Mucosa of descending colon (tissue), 3 donors: ENCODE measurements around the gene FRMD4A. TPM values are rescaled to one million over a fixed set of nuclear protein-coding genes. Genes with fewer than 3 reads are reported as not detected.

Experiments used
- ATAC-seq: fragments of 200-7000 bp; cut with Tn5 transposase; one replicate; pipeline ENCODE4 v1.9.1; 2020; ENCODE audit warnings: mild to moderate bottlenecking, moderate library complexity
- DNase-seq, 3 donors: peaks; one replicate each; pipeline ENCODE4 v3.0.0-alpha.2; 2020
- H3K36me3 ChIP-seq: fragments of 200-600 bp; one replicate; pipeline ENCODE4 v1.8.0; 2021; ENCODE audit warnings: low read depth, mild to moderate bottlenecking
- H3K4me1 ChIP-seq: fragments of 200-600 bp; one replicate; pipeline ENCODE4 v1.8.0; 2021; ENCODE audit warnings: low read depth, mild to moderate bottlenecking
- H3K4me3 ChIP-seq: fragments of 200-600 bp; one replicate; pipeline ENCODE4 v1.8.0; 2021; ENCODE audit warnings: mild to moderate bottlenecking
- H3K9me3 ChIP-seq: fragments of 200-600 bp; one replicate; pipeline ENCODE4 v1.8.0; 2021; ENCODE audit warnings: mild to moderate bottlenecking
- CTCF ChIP-seq: fragments of 200-600 bp; IDR thresholded peaks from one replicate; pipeline ENCODE4 v1.8.0; 2022; ENCODE audit warnings: antibody characterized with exemption, mild to moderate bottlenecking
- intact Hi-C, 2 donors: fragments of 100-400 bp; cut with DNase I in 1 of 2; cut with micrococcal nuclease in 1 of 2; formaldehyde crosslinking; loops; one replicate each; pipeline versions ENCODE4 v1.11.0 to v1.11.1; 2022; cut with DNase I, micrococcal nuclease
- total RNA-seq, 3 donors: library from RNA; stranded (reverse); fragmentation: NEBNext Ultra II Directional in 2 of 3; extraction: Animal tissue kit (Norgen Biotek cat#: 25700) in 2 of 3; gene quantifications; one replicate each; pipeline versions ENCODE4 v1.2.1 to v1.2.4, GENCODE V29; 2021 to 2023
- donor health status: DM: no; HTN: no; CAD: no; lungs with moderate emphysema.
- donor health status: DM: no; HTN: no; CAD: no.
- donor health status: DM: no; HTN: yes; CAD: no.

The FRMD4A gene
- total RNA-seq, 3 donors from 2014 or later: 9.8 to 40.6 (median 17.2) TPM

- intact Hi-C loops: no loop called here
- no peak for ATAC-seq
- Histone ChIP-seq H3K36me3 (no peaks in the 10 kb centered on the region), H3K9me3 (no peaks in the 10 kb centered on the region), H3K4me1 (no peaks in the 10 kb centered on the region), H3K4me3 (no peak overlapping the region)
- DNase-seq: no peak
- no peak for TF ChIP-seq CTCF
Measured at GRCh38 chr10:13743963-13744362, 586.8 kb downstream of the FRMD4A start.

- no peaks in the 10 kb centered on the region for H3K36me3 ChIP-seq
- TF ChIP-seq CTCF: no peak
- ATAC-seq: no peak
Measured at GRCh38 chr10:13743101-13743693, 587.5 kb downstream of the FRMD4A start.

GRCh38 chr10:13741438-13741837, 589.3 kb downstream of the FRMD4A start:
- H3K9me3 ChIP-seq: no peaks in the 10 kb centered on the region
- ATAC-seq (no peak), DNase-seq (no peak)
- intact Hi-C loops: no loop called here
- H3K4me3 ChIP-seq: no peak overlapping the region
- no peaks in the 10 kb centered on the region for H3K36me3 ChIP-seq
- no peak for TF ChIP-seq CTCF
- no peaks in the 10 kb centered on the region for H3K4me1 ChIP-seq

More at GRCh38 chr10:13743101-13743693, 587.5 kb downstream of the FRMD4A start:
- no peak overlapping the region for H3K4me3 ChIP-seq
- no peaks in the 10 kb centered on the region for H3K9me3 ChIP-seq
- intact Hi-C loops: no loop called here
- H3K4me1 ChIP-seq: no peaks in the 10 kb centered on the region
- no peak for DNase-seq

GRCh38 chr10:13740461-13740860, 590.3 kb downstream of the FRMD4A start:
- intact Hi-C loops: no loop called here
- no peak for ATAC-seq
- no peak for DNase-seq
- Histone ChIP-seq H3K4me3 (no peak overlapping the region), H3K36me3 (no peaks in the 10 kb centered on the region), H3K4me1 (no peaks in the 10 kb centered on the region), H3K9me3 (no peaks in the 10 kb centered on the region)
- no peak for TF ChIP-seq CTCF

GRCh38 chr10:13739183-13739582, 591.5 kb downstream of the FRMD4A start:
- H3K4me1 ChIP-seq: no peaks in the 10 kb centered on the region
- no peaks in the 10 kb centered on the region for H3K9me3 ChIP-seq
- H3K36me3 ChIP-seq: no peaks in the 10 kb centered on the region
- DNase-seq (no peak), ATAC-seq (no peak)
- no peak for TF ChIP-seq CTCF
- H3K4me3 ChIP-seq: no peak overlapping the region
- intact Hi-C loops: no loop called here

GRCh38 chr10:13736506-13736905, 594.2 kb downstream of the FRMD4A start:
- no peaks in the 10 kb centered on the region for H3K9me3 ChIP-seq
- no peak for TF ChIP-seq CTCF
- intact Hi-C loops: no loop called here
- H3K4me3 ChIP-seq: no peak overlapping the region
- no peaks in the 10 kb centered on the region for H3K36me3 ChIP-seq
- no peak for DNase-seq
- no peaks in the 10 kb centered on the region for H3K4me1 ChIP-seq
- ATAC-seq: no peak
